ENCODE measurements around the gene AGBL4. TPM values are rescaled to one million over a fixed set of nuclear protein-coding genes. Genes with fewer than 3 reads are reported as not detected.

Gene AGBL4
- total and polyA plus RNA-seq, 2 of the 13 experiments (the other 11 are each of a cell fraction or from before 2014, with no cell fraction given) = not detected

DNA sequence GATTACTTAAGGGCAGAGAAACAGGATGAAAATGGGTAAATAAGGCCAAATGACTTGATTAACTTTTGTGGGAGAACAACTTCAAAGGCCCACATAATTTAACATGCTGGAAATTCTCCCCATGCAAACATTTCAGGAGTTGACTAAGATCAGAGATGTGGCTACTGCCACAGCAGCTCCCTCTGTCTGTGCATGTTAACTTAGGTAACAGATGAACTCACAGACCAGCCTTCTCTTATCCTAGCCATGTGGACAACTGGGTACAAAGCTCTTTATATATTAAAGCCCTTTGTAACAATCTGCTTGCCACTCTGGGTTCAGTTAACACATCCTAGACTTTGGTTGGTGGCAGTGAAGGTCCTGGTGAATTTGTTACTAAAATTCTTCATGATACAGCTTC lies 1280.3 kb downstream of the AGBL4 start (continued):
- TF ChIP-seq, protein P1, sequence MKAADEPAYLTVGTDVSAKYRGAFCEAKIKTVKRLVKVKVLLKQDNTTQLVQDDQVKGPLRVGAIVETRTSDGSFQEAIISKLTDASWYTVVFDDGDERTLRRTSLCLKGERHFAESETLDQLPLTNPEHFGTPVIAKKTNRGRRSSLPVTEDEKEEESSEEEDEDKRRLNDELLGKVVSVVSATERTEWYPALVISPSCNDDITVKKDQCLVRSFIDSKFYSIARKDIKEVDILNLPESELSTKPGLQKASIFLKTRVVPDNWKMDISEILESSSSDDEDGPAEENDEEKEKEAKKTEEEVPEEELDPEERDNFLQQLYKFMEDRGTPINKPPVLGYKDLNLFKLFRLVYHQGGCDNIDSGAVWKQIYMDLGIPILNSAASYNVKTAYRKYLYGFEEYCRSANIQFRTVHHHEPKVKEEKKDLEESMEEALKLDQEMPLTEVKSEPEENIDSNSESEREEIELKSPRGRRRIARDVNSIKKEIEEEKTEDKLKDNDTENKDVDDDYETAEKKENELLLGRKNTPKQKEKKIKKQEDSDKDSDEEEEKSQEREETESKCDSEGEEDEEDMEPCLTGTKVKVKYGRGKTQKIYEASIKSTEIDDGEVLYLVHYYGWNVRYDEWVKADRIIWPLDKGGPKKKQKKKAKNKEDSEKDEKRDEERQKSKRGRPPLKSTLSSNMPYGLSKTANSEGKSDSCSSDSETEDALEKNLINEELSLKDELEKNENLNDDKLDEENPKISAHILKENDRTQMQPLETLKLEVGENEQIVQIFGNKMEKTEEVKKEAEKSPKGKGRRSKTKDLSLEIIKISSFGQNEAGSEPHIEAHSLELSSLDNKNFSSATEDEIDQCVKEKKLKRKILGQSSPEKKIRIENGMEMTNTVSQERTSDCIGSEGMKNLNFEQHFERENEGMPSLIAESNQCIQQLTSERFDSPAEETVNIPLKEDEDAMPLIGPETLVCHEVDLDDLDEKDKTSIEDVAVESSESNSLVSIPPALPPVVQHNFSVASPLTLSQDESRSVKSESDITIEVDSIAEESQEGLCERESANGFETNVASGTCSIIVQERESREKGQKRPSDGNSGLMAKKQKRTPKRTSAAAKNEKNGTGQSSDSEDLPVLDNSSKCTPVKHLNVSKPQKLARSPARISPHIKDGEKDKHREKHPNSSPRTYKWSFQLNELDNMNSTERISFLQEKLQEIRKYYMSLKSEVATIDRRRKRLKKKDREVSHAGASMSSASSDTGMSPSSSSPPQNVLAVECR (CRISPR knock-in tag; IDR thresholded peaks at IDR 0.05; ENCODE audit: borderline replicate concordance) = no peak
- TF ChIP-seq ZNF644 (CRISPR knock-in tag; IDR thresholded peaks at IDR 0.05; ENCODE audit: low read depth) (no peak), TOE1 (CRISPR knock-in tag; IDR thresholded peaks at IDR 0.05) (no peak), ZNF441 (CRISPR knock-in tag; IDR thresholded peaks at IDR 0.05; ENCODE audit: borderline replicate concordance) (no peak), RFX3 (CRISPR knock-in tag; IDR thresholded peaks at IDR 0.05) (no peak), ZNF607 (CRISPR knock-in tag; IDR thresholded peaks at IDR 0.05; ENCODE audit: borderline replicate concordance) (no peak), ZNF431 (CRISPR knock-in tag; IDR thresholded peaks at IDR 0.05; ENCODE audit: borderline replicate concordance, low read depth) (no peak), ZNF503 (CRISPR knock-in tag; IDR thresholded peaks at IDR 0.05) (no peak), NCOA5 (CRISPR knock-in tag; IDR thresholded peaks at IDR 0.05) (no peak), ZFP1 (CRISPR knock-in tag; IDR thresholded peaks at IDR 0.05) (no peak), MXD1 (CRISPR knock-in tag; IDR thresholded peaks at IDR 0.05) (no peak), NFATC3 (CRISPR knock-in tag; IDR thresholded peaks at IDR 0.05) (no peak), SUZ12 (IDR thresholded peaks at IDR 0.05; ENCODE audit: low read depth, low read length) (no peak)
- TF ChIP-seq, protein P2, sequence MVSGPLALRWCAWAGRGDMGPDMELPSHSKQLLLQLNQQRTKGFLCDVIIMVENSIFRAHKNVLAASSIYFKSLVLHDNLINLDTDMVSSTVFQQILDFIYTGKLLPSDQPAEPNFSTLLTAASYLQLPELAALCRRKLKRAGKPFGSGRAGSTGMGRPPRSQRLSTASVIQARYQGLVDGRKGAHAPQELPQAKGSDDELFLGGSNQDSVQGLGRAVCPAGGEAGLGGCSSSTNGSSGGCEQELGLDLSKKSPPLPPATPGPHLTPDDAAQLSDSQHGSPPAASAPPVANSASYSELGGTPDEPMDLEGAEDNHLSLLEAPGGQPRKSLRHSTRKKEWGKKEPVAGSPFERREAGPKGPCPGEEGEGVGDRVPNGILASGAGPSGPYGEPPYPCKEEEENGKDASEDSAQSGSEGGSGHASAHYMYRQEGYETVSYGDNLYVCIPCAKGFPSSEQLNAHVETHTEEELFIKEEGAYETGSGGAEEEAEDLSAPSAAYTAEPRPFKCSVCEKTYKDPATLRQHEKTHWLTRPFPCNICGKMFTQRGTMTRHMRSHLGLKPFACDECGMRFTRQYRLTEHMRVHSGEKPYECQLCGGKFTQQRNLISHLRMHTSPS (CRISPR knock-in tag; IDR thresholded peaks at IDR 0.05; ENCODE audit: low read depth) = no peak
